GM18526 (cell line): ENCODE measurements around the gene TTC3.

ENCODE experiments used
- POLR2A ChIP-seq: IDR thresholded peaks from 3 replicates; pipeline ENCODE4 v1.6.1; 2011; ENCODE audit not compliant: insufficient read length; ENCODE audit errors: extremely low read depth

Gene TTC3, protein sequence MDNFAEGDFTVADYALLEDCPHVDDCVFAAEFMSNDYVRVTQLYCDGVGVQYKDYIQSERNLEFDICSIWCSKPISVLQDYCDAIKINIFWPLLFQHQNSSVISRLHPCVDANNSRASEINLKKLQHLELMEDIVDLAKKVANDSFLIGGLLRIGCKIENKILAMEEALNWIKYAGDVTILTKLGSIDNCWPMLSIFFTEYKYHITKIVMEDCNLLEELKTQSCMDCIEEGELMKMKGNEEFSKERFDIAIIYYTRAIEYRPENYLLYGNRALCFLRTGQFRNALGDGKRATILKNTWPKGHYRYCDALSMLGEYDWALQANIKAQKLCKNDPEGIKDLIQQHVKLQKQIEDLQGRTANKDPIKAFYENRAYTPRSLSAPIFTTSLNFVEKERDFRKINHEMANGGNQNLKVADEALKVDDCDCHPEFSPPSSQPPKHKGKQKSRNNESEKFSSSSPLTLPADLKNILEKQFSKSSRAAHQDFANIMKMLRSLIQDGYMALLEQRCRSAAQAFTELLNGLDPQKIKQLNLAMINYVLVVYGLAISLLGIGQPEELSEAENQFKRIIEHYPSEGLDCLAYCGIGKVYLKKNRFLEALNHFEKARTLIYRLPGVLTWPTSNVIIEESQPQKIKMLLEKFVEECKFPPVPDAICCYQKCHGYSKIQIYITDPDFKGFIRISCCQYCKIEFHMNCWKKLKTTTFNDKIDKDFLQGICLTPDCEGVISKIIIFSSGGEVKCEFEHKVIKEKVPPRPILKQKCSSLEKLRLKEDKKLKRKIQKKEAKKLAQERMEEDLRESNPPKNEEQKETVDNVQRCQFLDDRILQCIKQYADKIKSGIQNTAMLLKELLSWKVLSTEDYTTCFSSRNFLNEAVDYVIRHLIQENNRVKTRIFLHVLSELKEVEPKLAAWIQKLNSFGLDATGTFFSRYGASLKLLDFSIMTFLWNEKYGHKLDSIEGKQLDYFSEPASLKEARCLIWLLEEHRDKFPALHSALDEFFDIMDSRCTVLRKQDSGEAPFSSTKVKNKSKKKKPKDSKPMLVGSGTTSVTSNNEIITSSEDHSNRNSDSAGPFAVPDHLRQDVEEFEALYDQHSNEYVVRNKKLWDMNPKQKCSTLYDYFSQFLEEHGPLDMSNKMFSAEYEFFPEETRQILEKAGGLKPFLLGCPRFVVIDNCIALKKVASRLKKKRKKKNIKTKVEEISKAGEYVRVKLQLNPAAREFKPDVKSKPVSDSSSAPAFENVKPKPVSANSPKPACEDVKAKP (N-terminal part only)

DNA sequence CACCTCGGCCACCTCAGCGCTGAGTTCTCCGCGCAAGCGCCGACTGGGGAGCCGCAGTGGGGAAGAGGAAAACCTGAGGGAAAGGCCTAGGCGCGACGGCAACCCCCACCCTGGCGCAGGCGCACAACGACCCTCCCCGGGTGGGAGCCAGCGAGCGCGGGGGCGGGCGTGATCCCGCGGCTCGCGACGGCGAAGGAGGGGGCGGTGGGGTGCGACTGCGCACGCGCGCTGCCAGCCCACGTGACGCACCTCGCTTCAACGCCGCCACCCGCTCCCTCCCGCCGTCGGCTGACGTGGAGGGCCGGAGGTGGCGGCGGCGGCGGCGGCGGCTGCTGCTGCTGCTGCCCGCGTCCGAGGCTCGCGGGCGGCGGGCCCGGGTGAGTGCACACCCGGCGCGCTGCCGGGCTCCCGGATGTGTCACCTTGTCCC lies at the start of gene TTC3, which contains the start of gene PIGP:
Gene TTC3, plus strand, starts transcription at position 267 of the 429 bp plus-strand sequence. CDS start 14,004 bp downstream, outside the sequence.
Gene PIGP, minus strand, starts transcription at position 84 of the 429 bp plus-strand sequence. CDS start 556 bp downstream, outside the sequence.
- TF ChIP-seq POLR2A: peak; percentile 84

DNA sequence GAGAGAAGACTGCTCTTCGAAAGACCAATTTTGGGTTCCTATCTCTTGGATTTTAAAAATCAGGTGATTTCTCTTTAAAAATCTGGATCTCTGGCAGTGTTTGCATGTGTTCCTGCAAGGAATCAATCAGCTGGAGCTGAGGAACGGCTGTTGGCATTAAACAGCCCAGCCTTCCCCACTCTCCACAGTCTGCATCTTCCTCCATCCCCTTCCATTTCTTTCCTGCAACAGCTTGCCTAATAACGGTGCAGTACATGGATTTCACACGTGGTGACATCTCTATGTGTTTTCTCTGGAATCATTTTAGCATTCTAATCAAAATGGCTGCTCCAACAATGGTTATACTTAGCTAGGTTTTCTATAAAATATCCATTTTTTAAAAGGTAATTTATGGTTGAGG lies 46.6 kb upstream of the TTC3 start:
- no peak for TF ChIP-seq POLR2A

DNA sequence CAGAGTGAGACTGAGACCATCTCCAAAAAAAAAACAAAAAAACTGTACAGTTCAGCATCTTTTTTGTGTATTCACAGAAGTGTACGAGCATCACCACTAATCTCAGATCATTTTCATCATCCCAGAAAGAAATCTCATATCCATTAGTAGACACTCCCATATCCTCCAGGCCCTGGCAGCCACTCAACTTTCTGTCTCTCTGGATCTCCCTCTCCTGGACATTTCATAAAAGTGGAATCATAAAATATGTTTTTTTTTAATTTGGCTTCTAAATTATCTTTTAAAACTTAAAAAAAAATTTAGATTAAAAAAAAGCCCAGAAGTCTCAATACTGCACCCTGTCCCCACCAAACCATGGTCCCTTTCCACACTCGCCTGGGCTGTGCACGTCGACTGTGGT lies 44.5 kb upstream of the TTC3 start:
- TF ChIP-seq POLR2A: no peak

DNA sequence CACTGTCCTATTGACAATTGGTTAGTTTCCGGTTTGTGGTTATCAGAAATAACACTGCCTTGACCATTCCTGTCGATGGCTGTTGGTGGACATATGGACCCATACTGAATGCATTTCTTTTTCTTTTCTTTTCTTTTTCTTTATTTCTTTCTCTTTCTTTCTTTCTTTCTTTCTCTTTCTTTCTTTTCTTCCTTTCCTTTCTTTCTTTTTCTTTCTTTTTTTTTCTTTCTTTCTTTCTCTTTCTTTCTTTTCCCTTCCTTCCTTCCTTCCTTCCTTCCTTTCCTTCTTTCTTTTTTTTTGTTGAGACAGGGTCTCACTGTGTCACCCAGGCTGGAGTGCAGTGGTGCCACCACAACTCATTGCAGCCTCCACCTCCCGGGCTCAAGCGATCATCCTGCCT lies 42.2 kb upstream of the TTC3 start:
- TF ChIP-seq POLR2A: no peak

DNA sequence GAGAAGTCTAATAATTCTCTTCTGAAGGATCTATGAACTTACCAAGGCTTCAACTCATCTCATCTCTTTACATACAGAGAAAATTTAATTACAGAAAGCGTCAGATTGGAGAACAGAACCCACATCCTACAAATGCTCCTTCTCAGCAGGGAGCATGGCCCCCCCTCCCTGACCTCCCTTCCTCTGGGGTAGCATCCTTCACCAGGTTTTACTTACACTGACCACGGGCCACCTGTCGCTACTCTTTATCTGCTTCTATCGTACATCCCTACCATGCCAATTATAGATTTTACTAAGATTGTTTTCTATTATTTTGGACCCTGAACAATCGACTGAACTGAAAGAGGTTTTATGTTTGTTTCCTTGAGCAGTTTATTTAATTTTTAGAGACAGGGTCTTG lies 40.8 kb upstream of the TTC3 start:
- no peak for TF ChIP-seq POLR2A

DNA sequence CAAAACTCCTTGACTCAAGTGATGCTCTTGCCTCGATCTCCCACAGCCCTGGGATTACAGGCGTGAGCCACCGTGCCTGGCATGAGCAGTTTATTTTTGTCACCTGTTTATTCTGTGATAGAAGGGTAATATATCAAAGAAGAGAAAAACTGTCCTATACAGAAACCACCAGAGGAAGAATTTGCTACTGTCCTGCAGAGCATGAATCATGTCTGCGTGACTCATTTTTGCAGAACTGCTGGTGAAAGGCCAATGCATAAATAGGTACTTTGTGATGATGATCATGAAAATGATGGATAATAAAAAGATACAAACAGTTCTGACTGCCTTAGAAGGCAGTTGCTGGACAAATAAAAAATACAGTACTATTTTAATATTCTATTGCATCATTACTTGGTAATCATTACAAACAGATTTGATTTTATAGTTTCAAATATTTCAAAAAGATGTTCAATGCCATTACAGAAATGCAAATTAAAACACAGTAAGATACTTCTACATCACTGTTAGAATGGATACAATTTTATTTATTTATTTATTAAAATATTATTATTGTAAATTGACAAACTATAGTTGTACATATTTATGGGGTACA lies 40.1 kb upstream of the TTC3 start:
- no peak for TF ChIP-seq POLR2A

DNA sequence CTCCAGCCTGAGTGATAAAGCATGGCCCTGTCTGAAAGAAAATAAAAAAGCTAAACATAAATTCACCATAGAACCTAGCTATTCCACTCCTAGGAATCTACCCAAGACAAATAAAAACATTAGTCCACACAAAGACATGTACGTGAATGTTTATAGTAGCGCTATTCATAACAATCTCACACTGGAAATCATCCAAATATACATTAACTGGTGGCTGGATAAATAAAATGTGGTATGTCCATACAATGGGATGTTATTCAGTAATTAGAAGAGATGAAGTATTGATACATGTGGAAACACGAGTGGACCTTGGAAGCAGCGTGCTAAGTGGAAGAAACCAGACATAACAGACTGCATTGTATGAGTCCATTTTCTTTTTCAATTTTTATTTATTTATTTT lies 36.9 kb upstream of the TTC3 start:
- no peak for TF ChIP-seq POLR2A

DNA sequence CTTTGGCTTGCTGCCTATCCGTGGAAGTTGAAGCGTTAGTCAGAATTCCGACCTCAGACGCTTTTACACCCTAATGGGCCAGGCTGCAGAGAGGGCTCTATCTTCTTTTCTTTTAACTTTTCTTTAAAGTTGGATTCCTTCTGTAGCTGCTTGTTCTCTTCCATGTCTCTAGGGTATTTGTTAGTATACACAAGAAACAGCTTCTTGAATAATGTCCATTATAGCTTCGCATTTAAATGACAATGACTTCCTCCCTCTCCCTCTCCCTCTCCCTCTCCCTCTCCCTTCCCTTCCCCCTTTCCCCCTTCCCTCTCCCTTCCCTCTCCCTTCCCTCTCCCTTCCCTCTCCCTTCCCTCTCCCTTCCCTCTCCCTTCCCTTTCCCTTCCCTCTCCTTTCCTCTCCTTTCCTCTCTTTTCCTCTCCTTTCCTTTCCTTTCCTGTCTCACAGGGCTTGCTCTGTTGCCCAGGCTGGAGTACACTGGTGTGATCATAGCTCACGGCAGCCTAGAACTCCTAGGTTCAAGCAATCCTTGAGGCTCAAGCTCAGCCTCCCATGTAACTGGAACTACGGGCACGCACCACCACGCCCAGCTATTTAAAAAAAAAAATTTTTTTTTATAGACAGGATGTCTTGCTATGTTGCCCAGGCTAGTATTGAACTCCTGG lies 33.5 kb upstream of the TTC3 start:
- TF ChIP-seq POLR2A: no peak

DNA sequence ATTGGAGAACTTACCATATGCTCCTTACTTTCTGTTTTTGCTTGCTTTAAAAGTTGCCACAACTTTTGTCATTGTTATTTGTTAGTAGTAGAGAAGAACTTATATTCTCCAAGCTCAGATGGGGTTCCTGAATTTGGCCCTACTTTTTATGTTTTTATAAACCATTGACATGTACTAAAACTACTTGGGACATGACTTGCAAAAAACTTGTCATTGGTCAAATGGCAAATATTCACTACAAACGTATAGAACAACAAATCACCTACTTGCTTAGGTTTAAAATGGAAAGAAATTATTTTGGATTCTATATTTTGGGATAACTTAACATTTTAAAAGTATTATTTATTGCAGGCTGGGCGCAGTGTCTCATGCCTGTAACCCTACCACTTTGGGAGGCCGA lies 32.8 kb upstream of the TTC3 start:
- no peak for TF ChIP-seq POLR2A

DNA sequence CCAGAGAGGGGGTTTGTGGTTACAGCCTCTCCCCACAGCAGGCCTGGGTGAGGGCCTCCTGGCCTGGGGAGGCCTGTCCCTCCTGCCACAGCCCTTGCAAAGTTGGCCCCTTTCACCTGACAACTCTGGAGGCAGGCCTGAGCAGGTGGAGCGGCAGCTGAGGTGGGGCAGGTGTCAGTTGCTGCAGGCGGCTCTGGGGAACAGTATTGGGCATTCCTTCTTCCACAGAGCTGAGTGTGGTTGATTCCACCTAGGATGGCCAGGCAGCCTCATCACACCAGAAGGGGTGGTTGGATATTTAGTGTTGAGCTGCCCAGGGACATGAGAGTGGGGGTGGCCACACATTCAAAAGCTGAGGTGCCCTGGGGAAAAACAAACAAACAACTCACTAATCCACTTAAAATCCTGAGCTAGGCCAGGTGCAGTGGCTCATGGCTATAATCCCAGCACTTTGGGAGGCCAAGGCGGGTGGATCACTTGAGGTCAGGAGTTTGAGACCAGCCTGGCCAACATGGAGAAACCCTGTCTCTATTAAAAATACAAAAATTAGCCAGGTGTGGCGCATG lies 31.3 kb upstream of the TTC3 start:
- no peak for TF ChIP-seq POLR2A

DNA sequence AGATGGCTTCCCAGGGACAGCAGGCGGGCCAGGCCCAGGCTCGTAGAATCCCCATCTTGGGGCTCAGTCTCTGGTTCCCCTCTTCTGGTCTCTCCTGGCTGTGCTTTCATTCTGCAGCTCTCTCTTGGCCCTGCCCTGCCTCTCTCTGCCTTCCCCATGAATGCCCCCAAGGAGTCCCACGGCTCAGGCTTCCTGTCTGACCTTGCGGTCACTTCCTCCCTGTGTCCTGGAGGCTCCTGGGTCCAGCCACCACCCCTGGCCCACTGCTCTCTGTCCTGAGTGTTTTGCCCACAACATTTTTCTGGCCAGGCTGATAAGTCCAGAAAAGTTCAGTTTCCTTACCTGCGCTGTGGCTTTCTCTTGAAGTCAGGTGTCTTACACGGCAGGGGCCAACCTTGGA lies 29.2 kb upstream of the TTC3 start:
- TF ChIP-seq POLR2A: no peak

DNA sequence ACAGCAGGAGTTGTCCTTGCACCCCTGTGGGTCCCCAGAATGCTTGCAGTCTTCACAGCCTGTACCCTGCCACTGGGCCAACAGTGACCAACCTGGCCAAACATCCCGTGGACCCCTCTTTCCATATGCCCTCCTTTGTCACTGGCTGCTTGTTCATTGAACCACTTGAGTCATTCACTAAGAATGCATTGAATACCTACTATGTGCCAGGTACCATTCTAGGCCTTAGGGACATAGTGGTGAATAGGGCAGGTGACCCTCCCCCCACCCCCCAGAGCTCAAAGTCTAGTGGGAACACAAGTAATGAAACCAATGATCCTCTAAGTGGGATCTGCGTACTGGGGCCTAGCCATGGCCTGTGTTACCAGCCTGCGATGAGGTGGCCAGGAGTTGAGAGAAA lies 28.4 kb upstream of the TTC3 start:
- no peak for TF ChIP-seq POLR2A

DNA sequence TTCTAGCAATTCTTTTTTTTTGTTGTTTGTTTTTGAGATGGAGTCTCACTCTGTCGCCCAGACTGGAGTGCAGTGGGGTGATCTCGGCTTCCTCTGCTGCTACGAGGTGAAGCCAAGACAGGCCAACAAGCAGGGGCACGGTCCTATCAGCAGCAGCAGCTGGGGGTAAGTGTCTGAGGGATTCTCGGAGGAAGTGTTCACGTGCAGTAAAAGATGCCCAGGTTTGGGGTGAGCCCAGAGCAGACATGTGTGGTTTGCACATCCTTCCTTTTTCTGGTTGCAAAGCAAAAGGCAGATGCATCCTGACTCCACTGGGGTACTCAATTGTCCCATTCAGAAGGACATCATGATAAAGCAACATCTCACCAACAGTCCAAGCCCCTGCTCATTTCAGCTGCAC lies 27.9 kb upstream of the TTC3 start:
- no peak for TF ChIP-seq POLR2A

DNA sequence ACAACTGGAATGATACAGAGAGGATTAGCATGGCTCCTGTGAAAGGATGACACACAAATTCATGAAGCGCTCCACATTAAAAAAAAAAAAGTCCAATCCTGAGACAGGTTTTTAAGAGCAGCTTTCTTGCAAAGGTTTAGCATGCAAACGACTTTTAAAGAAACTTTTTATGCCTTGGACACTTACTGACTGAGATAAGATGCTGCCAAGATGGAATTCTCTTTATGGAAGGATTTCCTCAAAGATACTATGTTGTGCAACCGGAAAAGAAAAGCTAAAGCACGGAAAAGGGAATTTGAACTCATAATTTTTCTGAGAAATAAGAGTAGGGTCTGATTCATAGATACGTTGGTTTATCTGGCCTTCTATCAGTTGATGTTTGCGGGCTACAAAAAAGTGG lies 27.5 kb upstream of the TTC3 start:
- no peak for TF ChIP-seq POLR2A
